GM19395 (cell line): ENCODE measurements around the gene RHBDL3.
"Not testable (repeated sequence)": the region's sequence is repeated elsewhere in the genome, so short reads cannot be mapped to it uniquely, and the experiment has no call there.

Experiments
- ATAC-seq: cut with Tn5 transposase; IDR thresholded peaks from one replicate; pipeline ENCODE4 v1.9.1; 2021; ENCODE audit warnings: mild to moderate bottlenecking, moderate library complexity; ENCODE audit not compliant: unreplicated experiment

The RHBDL3 gene

DNA sequence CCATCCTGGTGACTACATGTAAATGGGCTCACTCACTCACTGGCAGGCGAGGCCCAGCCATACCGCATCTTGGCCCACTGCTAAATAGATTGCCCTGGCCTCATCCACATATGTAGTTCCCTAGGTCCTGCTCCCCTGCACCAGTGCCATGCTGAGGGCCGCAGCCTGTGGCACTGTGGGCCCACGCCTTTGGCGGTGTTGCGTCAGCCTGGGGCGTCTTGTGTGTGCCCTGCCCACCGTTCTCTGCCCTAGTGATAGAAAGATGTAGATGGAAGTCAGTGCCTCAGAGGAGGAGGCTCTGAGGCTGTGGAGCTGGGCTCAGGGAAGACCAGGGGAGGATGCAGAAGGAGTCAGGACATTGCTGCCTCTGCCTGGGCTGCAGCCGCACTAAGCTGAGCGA, 57.4 kb downstream of the RHBDL3 start:
- ATAC-seq: no peak

DNA sequence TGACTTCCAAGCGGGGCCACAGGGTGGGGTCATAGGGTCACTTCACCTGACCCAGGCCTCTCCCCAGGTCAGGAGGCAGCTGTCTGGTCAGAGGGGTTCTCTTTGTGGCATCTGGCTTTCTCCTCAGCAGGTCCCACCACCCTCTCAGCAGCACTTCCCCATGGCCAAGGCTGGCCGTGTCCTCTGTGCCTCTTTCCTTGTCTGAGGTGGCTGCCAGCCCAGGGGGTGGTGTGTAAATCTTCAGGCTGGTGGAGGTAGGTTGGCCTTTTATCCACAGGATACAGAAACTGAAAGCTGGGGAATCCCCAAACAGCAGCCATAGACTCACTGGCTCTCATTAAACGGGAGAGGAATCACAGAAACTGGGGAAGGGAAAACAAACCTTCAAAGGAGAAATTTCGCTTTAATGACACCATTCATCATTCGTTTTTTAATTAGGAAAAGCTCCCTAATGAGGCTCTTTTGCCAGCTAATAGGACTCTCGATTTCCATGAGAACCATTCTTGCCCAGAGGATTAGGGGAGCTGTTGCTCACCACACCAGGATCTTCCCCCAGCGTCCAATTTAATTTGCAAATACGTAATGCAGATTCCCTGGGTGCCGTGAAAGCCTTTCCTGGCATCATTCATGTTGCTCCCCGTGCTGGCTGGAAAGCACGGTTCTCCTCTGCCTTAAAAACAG, 58.3 kb downstream of the RHBDL3 start:
- no peak for ATAC-seq

DNA sequence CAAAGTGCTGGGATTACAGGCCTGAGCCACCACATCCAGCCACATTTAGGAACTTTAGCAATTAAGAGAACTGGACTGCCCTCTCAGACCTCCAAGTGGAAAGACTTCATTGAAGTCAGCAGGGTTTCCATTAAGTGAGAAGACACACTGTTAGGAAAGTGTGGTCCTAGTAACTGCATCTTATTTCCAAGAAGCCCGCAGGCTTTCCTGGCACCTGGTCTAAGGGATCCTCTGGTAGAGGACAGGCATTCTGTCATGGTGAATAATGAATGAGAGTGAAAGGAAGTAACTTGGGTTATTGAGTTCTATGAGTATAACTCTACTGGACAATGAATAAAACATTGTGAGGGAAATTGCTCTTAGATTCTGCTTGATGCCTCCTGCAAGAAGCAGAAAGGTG, 62.3 kb downstream of the RHBDL3 start:
- ATAC-seq: no peak

DNA sequence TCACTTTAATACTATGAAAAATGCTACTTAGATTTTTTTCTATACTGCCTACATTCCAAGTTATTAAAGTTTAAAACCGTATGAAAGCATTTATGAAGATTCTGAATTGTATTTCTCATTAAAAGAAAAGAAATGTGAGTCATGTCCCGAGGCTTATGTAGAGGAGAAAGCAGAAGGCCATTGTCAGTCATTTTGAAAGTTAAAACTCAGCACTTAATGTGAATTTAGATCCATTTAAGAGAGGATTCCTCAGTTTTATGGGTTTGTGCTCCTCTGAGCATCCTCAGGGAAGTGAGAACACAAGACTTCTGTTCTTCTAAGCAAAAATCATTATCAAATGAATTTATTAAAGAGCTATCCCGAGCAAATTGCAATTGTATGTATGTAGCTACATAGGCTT, 64.5 kb downstream of the RHBDL3 start:
- ATAC-seq: no peak

DNA sequence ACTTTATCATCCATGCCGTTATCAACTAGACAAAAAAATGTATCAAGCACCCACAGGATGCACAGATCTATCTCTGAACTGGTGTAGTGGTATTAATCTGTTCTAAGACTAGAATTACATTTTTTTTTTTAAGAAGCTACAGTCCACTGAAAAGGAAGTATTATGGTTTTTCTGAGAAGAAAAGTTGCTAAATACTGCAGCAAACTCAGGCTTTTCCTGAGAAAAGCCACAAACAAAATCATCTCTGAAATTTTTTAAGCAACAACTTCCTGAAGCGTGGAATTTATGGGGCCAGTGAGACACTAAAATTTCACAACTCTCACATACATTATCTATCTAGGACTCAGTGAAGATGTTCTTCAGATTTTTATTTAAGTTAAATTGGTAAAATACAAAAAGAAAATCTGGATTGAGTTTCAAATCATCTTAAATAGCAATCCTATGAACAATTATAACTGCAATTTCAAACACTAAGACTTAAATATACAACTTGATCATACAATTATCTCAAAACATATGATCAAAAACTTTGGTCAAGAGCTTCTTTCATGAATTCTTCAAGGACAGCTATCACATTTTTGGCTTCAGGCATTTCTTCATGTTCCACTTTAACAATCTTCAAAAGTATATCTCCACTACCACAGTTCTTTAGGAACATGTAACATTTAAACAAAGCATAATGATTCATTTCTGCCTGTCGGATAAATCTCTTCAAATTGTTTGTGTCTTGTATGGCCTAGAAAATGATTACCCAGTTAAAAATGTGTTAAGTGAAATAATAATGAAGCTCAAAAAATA, 65.8 kb downstream of the RHBDL3 start:
- no peak for ATAC-seq

DNA sequence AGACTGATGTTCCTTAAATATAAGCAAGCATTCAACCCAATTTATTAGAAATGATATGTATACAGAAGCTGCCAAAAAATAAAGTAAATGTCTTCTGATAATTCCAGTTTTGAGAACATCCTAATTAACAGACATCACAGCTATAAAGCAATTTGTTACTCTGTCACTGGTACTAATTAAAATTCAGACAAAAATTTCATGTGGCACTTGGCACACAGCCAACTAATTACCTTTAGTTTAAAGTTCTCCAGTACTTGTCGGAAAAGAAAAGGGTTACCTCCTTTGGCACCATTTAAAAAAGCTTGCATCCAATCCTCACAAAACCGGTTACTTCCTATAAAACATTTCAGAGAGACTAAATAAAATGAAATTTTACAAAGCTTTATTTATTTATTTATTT, 67.6 kb downstream of the RHBDL3 start:
- ATAC-seq: no peak

DNA sequence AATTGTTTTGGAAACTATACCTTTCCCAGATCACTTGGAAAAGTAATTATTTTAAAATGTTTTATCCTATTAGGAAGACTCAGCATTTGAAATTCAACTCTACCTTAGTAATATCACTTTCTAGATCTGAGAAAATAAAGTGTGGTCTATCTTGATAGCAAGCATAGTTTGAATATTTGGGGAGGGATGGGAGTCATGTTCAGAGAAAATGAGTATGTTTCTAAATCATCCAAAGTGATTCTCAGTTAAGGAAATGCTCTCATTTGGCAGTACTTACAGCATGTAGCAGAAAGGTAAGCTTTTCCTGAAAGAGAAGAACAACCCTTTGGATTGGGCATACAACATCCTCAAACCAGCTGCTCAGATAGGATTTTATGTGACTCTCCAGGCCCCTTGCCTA, 69.4 kb downstream of the RHBDL3 start:
- ATAC-seq: no peak

DNA sequence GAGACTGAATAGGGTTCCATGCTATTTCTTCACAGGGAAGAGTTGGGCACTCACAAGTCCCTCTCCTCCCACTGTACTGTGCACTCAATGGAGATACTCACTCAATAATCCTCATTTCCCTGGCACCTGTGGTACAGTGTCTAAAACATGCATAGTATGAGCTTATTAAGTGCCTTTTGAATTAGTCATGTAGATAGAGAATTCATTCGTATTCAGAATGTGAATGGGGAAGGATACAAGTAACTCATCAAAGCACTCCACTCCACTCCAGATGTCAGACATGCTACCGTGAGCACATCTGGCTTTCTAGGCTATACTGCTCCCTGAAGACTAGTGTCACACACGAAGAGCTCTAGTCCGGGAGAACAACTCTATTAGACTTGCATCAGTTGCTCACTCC, 70.1 kb downstream of the RHBDL3 start:
- ATAC-seq: no peak

DNA sequence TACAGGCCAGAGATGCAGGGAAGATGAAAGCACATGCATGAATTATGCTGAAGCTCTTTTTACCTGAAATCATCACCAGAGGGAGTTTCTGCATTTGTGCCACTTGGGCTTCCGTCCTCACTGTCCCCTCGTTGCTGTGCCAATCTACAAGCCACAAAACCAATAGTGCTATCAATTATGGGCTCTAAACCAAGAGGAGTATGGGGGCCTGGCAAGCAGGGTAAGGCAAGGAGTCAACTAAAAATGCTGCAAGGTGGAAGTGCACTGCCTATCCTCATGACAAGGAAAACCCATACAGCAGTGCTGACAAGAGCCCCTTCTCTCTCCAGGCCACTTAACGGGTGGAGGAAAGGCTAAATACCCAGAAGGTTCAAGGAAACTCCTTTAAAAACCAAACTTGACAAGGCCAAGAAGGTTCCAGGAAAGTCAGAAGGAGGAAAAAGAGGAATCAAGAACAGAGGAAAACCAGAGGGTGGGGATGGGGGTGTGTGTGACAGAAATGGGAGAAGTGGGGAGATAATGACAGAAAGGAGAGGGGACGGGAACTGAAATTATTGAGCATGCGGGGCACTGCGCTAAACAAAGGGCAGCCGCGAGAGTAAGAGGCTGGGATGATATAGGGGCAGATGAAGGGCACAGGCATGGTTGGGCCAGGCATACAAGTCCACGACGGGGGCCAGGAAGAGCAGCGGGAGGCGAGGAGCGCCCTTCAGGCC, 75.7 kb downstream of the RHBDL3 start:
- peak; percentile 33 for ATAC-seq

DNA sequence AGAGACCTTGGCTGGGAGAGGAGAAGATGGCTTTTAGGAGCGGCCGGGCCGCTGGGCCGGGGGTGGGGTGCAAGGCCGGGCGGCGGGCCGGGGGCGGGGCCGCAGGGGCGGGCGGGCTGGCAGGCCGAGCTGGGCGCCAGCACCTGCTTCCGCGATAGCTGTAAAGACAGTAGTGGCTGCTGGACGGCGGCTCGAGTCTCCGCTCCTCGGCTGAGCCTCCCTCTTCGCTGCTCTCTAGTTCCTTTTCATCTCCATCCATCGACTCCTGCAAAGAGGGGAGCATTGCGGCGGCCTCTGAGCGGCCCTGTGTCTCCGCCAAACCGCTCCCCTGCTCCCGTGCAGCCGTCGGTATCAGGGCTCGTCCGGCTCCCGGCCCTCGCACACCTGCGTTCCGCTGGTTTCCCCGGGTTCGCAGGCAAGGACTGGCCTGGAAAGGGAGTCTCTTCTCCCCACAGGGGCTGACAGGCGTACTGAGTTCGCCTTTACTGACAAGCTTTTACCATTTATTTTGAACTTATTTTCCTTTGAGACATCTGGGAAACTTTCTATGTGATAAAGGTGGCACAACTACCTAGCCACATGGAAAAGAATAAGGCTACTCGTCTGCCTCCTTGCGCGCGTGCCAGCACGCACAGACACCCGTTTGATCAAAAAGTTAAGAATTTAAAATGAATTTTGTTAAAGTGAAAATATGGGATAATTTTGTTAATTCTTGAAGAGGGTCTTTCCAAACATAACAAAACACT, 76.4 kb downstream of the RHBDL3 start, which contains the start of gene C17orf75:
Gene C17orf75 (minus strand): TSS at position 317 of the 746 bp plus-strand sequence. CDS start 34 bp downstream, at position 283.
- peak; percentile 74 for ATAC-seq

DNA sequence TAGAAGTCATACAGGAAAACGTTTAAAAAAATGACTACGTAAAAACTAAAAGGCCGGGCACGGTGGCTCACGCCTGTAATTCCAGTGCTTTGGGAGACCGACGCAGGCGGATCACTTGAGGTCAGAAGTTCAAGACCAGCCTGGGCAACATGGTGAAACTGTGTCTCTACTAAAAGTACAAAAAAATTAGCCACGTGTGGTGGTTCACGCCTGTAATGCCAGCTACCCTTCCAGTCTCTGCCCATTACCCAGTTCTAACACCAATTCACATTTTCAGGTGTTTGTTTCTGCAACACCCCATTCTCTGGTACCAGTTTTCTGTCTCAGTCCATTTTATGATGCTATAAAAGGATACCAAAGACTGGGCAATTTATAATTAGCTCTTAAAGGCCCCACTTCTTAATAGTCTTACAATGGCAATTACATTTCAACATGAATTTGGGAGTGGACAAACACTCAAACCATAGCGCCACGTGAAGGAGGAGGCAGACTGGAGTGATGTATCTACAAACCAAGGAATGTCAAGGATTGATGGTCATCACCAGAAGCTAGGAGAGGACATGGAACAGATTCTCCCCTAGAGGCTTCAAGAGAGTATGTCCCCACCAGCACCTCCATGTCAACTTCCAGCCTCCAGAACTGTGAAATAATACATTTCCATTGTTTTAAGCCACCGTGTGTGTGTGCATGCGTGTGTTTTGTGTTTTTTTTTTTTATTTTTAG, 77.1 kb downstream of the RHBDL3 start:
- no peak for ATAC-seq

DNA sequence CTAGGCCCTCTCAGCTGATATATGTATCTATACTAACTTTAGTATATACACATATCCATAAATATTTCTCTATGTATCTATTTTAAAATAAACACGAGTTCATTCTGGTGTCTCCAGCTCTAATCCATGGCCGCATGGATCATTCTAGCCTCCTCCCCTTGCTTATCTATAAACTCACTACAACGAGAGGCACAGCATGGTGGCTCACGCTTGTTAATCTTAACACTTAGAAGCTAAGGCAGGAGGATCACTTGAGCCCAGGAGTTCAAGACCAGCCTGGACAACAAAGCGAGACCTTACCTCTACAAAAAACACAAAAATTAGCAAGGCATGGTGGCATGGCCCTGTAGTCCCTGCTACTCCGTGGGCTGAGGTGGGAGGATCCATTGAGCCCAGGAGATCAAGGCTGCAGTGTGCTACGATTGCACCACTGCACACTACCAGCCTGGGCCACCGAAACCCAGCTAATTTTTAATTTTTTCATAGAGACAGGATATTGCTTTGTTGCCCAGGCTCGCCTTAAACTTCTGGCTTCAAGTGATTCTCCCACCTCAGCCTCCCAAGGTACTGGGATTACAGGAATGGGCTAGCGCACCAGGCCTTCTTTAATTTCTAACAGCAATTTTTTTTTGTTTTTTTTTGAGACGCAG, 80.4 kb downstream of the RHBDL3 start:
- no peak for ATAC-seq

DNA sequence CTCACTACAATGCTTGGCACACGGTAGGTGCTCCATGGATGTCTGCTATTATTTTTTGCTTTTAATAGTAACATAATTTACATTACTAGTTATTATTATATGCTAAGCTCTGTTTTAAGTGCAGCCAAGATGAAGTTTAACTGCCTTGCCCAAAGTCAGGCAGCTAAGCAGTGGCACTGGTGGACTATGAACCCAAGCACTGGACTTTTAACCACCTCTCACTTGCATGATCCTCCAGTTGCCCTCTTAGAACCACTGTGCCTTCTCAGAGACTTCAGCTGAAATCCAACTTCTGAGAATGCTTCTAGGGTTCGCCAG, 82.8 kb downstream of the RHBDL3 start:
- ATAC-seq: no peak

DNA sequence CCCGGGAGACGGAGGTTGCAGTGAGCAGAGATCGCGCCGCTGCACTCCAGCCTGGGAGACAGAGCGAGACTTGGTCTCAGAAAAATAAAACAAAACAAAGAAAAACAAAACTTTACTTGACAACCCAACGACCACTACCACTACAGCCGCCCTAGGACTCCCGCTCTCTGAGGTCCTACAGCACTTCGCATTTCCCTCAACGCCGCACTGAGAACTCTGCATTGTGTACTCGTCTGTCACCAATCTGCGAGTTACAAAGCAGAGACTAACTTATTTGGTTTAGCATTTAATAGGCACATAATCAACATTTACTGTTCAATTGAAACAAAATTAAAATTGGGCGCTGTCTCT, 83.8 kb downstream of the RHBDL3 start:
- ATAC-seq: no peak

DNA sequence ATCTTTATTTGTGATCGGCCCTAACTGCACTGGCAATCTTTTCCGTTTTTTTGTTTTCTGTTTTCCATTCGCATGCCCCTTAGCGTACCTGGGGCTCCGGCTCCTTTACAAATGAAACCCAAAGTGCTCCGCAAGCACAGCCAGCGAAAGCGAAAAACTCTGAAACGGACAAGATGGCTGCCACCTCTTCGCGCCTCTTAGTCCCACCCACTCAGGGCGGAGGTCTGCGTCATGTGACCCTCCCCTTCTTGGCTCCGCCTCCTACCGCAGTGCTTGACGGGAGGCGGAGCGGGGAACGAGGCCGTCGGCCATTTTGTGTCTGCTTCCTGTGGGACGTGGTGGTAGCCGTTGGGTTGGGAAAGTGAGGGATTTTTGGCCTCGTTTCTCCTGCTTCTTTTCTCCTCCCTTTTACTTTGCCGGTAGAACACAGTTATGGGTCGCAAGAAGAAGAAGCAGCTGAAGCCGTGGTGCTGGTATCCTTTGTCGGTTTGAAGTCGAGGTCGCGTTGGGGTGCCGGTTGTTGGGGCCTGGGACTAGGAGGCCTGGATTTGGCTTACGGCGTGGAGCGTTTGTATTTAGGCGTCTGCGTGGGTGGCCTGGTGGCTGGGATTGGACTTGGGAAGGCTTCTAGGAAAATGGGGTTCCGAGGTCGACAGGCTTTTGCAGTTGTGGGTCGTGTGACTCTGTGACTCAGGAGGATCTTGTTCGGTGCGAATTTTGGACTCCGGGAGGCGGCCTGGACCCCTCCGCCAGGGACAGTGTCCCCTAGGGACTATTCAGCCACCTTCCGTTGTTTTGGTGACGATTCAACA, 84.4 kb downstream of the RHBDL3 start, which contains the start of gene ZNF207:
Gene ZNF207 (plus strand): TSS at position 304 of the 812 bp plus-strand sequence. CDS start 129 bp downstream, at position 433.
- ATAC-seq: peak; percentile 85

DNA sequence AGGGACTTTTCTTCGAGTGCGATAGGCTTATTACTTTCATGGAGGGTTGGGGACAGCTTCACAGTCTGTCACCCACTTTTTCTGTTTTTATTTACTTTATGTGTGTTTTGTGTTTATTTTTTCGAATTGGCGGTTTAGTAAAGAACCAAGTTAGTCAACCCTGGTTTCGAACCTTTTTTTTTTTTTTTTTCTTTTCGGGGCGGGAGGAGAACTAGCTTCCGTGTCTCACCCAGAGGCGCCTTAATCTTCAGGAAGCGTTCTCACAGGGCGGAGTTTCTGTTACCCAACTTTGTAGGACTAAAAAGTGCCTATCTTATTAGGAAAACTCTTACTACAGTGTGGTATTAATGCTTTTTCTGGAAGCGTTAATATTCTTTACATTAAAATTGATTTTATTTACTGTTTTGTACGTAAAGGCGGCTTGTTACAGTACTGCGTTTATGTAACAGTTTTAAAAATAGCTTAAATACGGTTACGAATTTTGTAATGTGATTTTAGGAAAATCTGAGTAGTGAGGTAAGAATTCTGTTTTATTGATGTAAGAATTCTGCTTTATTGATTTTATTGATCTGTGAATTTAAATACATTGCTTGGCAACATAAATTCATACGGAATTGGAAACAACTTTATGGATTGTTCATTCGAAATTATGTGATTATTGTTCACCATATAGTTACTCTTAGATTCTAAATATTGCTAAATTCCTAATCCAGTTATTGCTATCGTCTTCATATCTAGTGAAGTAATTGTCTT, 85.2 kb downstream of the RHBDL3 start:
- ATAC-seq: peak; percentile 7

DNA sequence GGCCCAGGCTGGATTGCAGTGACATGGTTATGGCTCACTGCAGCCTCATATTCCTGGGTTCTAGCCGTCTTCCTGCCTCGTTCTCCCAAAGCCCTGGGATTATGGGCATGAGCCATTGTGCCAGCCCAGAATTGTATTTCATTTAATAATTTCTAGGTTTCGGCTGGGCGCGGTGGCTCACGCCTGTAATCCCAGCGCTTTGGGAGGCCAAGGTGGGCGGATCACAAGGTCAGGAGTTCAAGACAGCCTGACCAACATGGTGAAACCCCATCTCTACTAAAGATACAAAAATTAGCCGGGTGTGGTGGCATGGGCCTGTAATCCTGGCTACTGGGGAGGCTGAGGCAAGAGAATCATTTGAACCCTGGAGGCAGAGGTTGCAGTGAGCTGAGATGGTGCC, 87.1 kb downstream of the RHBDL3 start:
- ATAC-seq: not testable (repeated sequence)

DNA sequence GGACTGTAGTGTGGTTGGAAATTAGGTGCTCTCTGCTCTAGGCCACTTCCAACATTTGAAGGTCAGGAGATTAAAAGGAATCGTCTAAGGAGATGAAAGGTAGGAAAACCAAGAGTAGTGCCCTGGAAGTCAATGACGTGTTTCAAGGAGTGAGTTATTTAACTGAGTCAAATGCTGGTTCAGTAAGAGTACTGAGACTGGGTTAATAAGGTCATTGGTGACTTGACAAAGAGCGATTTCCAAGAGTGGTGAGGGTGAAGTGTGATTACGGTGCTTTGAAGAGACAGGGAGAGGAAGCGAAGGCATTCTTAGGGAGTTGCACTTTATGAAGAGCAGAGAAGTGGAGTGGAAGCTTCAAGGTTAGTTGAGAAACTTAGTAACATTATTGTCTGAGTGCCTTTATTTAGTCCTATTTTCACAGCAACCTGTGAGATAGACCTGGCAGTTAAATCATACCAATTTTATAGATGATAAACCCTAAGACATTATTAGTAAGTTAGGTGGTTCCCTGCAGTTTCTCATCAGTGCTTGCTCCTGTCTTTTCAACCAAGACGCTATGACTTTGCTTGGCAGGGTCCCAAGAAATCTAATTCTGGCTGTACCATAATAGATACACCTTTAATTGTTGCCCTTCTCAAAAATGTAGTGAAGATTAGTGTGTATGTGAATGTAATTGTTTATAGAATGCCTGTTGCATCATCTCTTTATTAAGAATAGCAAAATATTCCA, 90.2 kb downstream of the RHBDL3 start:
- ATAC-seq: no peak
